Measurements from ENCODE around the gene MYO9B. TPM values are rescaled to one million over a fixed set of nuclear protein-coding genes. Genes with fewer than 3 reads are reported as not detected.
"Not testable (repeated sequence)": the region's sequence is repeated elsewhere in the genome, so short reads cannot be mapped to it uniquely, and the experiment has no call there.

The MYO9B gene
- polyA plus RNA-seq, 3 donors, result 18.0 to 48.1 (median 45.6) TPM

- H3K27ac ChIP-seq (ENCODE audit: low read depth, low read length), result no peak overlapping the region
- WGBS, 3 donors, result 39 to 80% (median 42%) methylated on average over 23 of the region's 23 CpGs
Observed at GRCh38 chr19:17125728-17126677, 50.4 kb downstream of the MYO9B start.

DNA sequence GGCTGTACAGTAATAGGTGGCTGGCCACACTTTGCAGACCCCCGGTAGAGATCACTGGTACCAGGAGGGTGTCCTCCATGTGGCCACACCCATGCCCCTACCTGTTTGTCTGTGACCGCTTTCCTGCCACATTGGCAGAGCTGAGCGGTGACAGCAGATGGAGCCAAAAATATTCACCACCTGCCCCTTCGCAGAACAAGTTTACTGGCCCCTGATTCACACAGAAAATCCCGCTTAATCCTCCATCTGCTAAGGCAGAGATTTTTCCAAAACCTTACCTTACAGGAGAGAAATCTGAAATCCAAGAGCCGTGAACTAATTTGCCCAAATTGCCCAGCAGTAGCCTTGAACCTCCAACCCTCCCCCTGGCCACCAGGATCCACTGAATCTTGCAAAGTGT is 52.1 kb downstream of the MYO9B start:
- 91 to 96% (median 95%) methylated on average over 6 of the region's 6 CpGs for WGBS, 3 donors
- H3K27ac ChIP-seq (ENCODE audit: low read depth, low read length), result no peak overlapping the region

- no peak overlapping the region for H3K27ac ChIP-seq (ENCODE audit: low read depth, low read length)
- 96 to 98% (median 96%) methylated on average over 12 of the region's 12 CpGs for WGBS, 3 donors
Observed at GRCh38 chr19:17128403-17128802, 52.8 kb downstream of the MYO9B start.

DNA sequence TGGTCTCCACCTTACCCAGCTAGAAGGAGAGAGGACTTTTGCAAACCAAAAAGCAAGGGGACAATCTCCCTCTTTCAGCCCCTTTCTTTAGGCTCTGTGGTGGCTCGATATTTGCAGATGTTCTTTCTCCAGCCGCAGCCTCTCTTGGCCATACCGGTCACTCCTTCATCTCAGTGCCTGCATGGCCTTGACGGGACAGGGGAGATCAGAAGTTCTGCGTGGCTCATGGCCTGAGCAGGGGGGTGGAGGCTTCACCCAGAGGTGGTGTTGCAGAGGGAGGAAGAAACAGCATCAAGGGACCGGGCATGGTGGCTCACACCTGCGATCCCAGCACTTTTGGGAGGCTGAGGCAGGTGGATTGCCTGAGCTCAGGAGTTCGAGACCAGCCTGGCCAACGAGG is 53.2 kb downstream of the MYO9B start:
- H3K27ac ChIP-seq (ENCODE audit: low read depth, low read length), result no peak overlapping the region
- 91 to 96% (median 95%) methylated on average over 9 of the region's 9 CpGs for WGBS, 3 donors

GRCh38 chr19:17129377-17129776 is 53.8 kb downstream of the MYO9B start:
- no peak overlapping the region for H3K27ac ChIP-seq (ENCODE audit: low read depth, low read length)

DNA sequence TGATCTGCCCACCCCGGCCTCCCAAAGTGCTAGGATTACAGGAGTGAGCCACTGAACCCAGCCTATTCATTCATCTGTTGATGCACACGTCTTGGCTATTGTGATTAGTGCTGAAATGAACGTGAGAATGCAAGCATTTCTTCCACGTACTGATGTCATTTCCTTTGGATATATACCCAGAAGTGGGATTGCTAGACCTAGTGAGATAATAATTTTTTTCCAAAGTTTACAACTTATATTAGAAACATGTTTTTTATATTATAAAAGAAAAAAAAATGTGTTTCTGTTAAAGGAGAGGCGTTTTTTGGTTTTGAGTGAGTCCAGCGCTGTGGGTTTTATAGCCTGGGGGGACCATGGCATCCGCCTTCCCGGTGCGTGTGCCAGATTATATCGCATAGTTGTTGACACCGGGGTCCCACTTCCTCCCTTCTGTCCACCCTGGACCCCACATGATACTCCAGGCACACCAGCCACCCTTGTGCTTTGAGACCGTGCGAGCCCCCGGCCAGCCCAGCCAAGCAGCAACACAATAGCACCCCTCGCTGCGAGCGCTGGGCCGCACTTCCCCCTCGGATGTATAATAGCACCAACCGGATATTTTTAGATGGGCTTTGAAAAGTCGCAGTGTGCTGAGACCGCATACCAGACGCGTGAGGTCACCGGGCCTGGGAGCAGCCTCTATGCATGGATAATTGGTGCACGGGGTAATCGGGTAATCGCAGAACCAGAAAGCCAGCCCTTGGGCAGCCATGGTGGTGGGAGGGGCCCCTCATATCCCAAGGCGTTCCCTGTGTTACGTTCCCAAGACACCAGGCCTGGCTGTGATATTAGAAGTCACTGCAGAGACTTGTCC is 59.6 kb downstream of the MYO9B start:
- WGBS, 3 donors, result 11 to 51% (median 12%) methylated on average over 30 of the region's 30 CpGs
- H3K27ac ChIP-seq (ENCODE audit: low read depth, low read length), result no peak overlapping the region

More at GRCh38 chr19:17129377-17129776, 53.8 kb downstream of the MYO9B start:
- 85 to 91% (median 88%) methylated on average over 12 of the region's 12 CpGs for WGBS, 3 donors

- H3K27ac ChIP-seq (ENCODE audit: low read depth, low read length), result no peak overlapping the region
- 57 to 82% (median 64%) methylated on average over 9 of the region's 9 CpGs for WGBS, 3 donors
Observed at GRCh38 chr19:17136021-17136420, 60.4 kb downstream of the MYO9B start.

DNA sequence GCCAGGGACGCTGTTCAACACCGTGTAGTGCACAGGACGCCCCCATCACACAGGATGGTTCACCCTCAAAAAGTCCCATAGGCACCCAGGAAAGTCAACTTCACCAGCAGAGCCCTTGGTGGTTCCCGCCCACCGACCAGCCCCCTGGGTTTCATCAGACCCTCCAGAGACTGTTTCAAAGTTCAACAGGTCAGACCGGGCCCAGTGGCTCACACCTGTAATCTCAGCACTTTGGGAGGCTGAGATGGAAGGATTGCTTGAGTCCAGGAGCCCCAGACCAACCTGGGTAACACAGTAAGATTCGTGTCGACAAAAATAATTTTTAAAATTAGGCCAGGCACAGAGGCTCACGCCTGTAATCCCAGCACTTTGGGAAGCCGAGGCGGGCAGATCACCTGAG is 61.0 kb downstream of the MYO9B start:
- H3K27ac ChIP-seq (ENCODE audit: low read depth, low read length), result no peak overlapping the region
- WGBS, 3 donors, result 87 to 93% (median 87%) methylated on average over 11 of the region's 11 CpGs

DNA sequence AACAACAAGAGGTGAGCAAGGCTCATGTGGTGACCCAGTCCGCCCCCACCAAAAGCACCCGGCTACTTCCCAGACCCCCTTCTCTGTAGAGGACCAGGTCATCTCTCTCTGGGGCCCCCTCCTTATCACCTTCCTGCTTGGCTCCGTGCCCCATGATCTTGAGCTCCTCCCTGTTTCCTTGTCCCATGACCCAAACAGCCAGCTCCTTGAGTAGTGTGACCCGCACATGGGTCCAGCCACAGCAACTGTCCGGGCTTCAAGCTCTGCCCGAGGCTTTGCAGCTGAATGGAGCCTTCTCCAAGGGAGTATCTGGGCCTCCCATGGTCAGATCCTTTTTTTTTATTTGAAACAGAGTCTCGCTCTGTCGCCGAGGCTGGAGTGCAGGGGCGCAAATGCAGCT is 61.8 kb downstream of the MYO9B start:
- WGBS, 3 donors, result 84 to 89% (median 85%) methylated on average over 10 of the region's 10 CpGs
- no peak overlapping the region for H3K27ac ChIP-seq (ENCODE audit: low read depth, low read length)

DNA sequence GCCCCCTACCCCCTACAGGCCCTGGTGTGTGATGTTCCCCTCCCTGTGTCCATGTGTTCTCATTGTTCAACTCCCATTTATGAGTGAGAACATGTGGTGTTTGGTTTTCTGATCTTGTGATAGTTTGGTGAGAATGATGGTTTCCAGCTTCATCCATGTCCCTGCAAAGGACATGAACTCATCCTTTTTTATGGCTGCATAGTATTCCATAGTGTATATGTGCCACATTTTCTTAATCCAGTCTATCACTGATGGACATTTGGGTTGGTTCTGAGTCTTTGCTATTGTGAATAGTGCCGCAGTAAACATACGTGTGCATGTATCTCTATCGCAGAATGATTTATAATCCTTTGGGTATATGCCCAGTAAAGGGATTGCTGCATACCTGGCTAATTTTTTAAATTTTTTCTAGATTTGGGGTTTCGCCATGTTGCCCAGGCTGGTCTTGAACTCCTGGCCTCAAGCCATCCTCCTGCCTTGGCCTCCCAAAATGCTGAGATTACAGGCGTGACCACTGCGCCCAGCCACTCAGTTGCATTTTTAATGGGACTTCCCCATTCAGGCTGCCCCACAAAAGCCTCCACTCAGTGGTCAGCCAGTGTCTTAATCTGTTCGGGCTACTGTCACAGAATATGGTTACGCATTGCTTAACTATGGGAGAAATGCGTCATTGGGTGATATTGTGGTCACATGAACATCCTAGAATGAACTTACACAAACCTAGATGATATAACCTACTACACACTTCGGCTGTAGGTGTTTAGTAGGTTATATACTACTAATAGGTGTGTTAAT is 62.7 kb downstream of the MYO9B start:
- WGBS, 3 donors, result 73 to 88% (median 81%) methylated on average over 10 of the region's 10 CpGs
- H3K27ac ChIP-seq (ENCODE audit: low read depth, low read length), result not testable (repeated sequence)

DNA sequence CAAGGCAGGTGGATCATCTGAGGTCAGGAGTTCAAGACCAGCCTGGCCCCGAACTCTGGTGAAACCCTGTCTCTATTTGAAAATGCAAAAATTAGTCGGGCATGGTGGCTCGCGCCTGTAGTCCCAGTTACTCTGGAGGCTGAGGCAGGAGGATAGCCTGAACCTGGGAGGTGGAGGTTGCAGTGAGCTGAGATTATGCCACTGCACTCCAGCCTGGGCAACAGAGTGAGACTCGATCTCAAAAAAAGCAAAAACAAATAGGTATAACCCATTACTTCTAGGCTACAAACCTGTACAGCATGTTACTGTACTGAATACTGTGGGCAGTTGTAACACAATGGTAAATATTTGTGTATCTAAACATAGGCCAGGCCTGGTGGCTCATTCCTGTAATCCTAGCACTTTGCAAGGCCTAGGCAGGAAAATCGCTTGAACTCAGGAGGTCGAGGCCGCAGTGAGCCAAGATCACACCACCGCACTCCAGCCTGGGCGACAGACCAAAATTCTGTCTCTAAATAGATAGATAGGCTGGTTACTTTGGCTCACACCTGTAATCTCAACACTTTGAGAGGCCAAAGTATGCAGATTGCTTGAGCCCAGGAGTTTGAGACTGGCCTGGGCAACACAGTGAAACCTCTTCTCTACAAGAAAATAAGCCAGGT is 63.5 kb downstream of the MYO9B start:
- WGBS, 3 donors, result 50 to 90% (median 82%) methylated on average over 10 of the region's 10 CpGs
- no peak overlapping the region for H3K27ac ChIP-seq (ENCODE audit: low read depth, low read length)

DNA sequence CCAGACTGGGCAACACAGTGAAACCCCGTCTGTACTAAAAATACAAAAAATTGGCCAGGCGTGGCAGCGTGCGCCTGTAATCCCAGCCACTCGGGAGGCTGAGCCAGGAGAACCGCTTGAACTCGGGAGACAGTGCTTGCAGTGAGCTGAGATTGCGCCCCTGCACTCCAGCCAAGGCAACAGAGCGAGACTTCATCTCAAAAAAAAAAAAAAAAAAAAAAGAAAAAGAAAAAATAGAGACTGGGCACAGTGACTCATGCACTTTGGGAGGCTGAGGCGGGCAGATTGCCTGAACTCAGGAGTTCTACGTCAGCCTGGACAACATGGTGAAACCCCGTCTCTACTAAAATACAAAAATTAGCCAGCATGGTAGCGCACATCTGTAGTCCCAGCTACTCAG is 69.2 kb downstream of the MYO9B start:
- 75 to 90% (median 88%) methylated on average over 13 of the region's 13 CpGs for WGBS, 3 donors
- H3K27ac ChIP-seq (ENCODE audit: low read depth, low read length), result not testable (repeated sequence)

GRCh38 chr19:17145546-17146497 is 70.2 kb downstream of the MYO9B start:
- no peak overlapping the region for H3K27ac ChIP-seq (ENCODE audit: low read depth, low read length)
- 89 to 97% (median 94%) methylated on average over 7 of the region's 7 CpGs for WGBS, 3 donors

GRCh38 chr19:17148130-17148529 is 72.6 kb downstream of the MYO9B start:
- H3K27ac ChIP-seq (ENCODE audit: low read depth, low read length), result no peak overlapping the region
- 89 to 94% (median 94%) methylated on average over 5 of the region's 5 CpGs for WGBS, 3 donors

DNA sequence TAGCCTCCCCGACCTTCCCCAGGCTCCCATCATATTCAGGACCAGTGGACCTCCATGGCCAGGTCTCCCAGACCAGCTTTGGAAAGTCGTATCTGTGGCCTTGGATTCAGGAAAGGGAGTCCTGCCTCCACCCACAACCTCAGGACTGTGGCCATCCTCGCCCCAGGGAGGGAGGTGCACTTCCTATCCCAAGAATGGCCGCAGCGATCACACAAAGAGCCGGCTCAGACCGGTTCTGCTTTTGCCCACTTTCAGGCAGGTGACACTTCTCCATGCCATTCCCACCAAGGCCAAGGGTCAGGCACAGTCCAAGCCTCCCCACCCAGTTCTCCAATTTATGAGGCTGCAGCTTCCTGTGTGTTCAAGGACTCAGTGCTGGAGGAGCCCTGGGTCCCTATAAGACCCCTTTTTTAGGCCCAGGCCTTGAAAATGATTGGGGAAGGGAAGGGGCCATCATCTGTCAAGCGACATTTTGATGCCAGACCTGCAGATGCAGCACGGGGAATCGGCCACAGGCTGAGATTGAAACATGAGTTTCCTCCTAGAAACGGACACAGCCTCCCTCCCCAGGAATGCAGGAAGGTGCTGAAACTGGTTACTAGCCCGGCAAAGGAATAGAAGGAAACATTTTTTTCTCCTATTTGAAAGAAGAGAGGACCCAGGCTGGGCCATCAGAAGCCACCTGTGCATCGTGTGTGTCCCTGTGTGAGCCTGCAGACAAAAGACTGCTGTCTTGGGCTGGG is 74.0 kb downstream of the MYO9B start:
- H3K27ac ChIP-seq (ENCODE audit: low read depth, low read length), result no peak overlapping the region
- WGBS, 3 donors, result 71 to 79% (median 72%) methylated on average over 13 of the region's 13 CpGs

DNA sequence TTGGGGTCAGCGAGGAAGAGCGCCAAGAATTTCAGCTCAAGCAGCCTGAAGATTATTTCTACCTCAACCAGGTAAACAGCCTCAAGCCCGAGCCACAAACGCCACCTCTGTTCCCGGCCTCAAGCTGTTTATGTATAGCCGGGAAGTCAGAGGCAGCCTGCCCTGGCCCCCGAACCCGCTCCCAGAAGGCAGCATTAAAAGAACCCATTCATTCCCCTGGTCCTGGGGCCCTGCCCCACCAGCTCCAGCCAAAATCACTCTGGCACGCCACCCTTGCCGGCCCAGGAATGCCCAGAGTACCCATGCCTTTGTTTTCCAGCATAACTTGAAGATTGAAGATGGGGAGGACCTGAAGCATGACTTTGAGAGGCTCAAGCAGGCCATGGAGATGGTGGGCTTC is 78.4 kb downstream of the MYO9B start:
- no peak overlapping the region for H3K27ac ChIP-seq (ENCODE audit: low read depth, low read length)
- 96% methylated on average over 10 of the region's 10 CpGs for WGBS, 3 donors
